ENCODE measurements around the gene LARP4B.

DNA sequence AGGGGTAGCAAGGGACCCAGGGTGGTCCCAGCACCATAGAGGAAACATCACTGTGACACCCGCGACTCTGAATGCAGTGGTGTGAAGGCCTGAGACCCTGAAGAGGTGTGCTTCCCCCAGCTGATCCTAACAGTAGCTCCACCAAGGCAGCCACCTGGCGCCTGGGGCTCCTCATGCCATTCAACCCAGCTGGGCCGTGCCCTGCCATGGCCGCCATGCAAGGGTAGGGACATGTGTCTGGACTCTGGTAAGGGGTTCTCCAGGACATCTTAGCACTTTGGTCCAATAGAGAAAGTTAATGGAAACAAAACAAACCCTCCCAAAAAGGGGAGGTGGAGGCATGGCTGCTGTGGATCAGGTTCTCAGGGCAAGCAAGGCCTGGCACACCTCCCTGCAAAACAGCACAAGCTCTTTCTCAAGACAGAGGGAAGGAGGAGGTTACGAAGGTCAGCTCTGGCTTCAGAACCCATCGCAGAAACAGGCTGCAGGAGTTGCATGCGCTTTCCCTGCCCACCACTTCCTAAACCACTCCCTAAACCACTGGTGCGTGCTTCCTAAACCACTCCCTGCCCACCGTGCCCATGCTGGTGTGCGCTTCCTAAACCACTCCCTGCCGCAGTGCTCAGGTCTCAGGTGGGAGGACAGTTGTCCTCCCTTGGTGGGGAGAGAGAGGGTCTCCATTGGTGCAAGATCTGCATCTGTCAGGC is 108.7 kb downstream of the LARP4B start:
- TF ChIP-seq GATA3 (IDR thresholded peaks at IDR 0.05; ENCODE audit: low read depth, low read length) (no peak), GATA2 (IDR thresholded peaks at IDR 0.05; ENCODE audit: low read depth, low read length) (no peak)
